Measurements from ENCODE around the gene PCOLCE2.
"Not testable (repeated sequence)": the region's sequence is repeated elsewhere in the genome, so short reads cannot be mapped to it uniquely, and the experiment has no call there.

The PCOLCE2 gene

DNA sequence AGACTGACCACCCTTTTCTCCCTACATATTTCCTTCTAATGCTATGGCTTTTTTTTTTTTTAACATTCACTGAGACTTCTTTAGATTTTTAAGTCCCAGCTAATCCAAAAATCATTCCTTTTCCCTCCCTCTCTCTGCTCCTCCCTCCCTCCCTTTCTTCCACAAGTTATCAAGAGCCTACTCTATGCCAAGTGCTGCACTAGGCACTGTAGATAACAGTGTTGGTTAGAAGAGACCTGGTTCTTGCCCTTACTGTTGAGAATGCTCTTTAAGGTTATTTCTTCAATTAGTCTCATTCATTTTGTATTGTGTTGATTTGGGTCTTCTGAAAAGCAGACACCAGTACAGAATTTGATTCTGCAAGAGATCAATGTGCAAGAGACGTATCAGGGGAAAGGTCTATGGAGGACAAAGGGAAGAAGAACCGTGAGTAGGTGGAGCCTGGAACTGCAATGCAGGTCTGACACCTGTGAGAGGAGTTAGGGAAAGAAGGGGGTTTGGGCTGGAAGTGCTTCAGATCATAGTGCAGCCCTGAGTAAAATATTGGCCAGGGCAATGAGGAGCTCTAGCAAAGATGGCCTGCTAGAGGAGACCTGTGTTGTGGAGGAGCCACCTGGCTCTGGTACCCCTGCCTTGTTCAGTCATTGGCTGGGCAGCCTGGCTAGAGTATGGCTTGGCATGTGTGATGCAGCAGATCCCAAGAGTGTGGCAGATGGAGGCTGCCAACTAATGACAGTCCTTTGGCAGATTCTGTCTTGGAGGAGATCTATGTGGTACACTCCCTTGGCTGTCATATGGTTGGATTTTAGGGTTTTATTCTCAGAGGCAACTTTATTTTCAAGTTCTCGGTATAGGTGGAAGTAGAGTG, 9.7 kb upstream of the PCOLCE2 start:
- no peak for DNase-seq

DNA sequence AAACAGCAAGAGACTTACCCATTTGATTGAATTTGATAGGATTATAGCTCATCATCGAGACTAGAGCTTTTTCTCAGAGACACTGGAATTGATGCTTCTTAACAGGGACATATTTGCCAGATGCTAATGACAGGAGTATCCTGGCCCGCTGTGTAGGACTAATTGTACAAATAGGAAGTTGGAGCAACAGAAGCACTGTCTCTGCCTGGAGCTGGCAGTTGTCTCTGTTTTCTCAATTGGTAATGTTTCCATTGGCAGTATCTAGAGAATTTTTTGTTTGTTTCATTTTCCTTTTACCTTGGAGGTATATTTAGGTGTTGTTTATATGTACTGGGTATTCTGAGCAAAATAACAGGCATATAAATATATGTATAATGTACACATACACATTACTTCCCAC, 8.9 kb upstream of the PCOLCE2 start:
- DNase-seq, result no peak

DNA sequence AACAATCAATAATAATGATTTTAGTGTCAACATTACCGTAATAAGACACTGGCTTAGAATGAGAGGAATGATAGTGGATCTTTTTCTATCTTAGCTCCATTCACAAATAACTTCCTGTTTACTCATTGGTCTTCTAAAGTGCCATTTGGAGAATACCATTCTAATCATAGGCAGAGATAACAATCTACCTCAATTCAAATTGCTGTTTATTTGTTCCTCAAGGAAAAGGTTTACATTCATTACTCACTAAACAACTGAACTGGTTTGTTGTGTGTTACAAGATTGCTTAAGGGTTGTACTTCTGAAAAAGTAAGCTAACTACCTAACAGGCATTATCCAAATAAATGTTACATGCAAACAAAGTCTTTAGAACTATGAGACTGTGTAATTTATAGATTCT, 8.1 kb upstream of the PCOLCE2 start:
- DNase-seq, result no peak

DNA sequence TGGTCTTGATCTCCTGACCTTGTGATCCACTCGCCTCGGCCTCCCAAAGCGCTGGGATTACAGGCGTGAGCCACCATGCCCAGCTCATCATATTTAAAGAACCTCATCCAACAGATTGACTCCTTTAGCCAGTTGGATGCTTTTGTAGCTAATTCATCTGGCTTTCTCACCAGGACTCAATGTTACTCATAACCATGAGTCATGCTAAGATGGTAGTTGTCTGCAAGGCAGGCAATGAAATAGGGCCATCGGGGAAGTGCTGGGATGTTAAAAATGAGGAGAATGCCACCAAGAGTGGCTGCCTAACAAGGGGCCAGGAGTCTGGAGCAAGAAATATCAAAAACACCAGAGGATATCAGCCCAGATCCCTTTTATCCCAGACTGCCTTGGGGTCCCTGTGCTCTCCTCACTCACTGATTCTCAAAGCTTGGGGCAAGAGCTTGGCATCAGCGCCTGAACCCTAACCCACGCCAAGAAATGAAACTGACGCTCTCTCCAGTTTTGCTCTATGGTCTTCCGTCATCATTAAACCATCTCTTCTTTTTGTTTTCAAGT, 7.4 kb upstream of the PCOLCE2 start:
- DNase-seq, result no peak

DNA sequence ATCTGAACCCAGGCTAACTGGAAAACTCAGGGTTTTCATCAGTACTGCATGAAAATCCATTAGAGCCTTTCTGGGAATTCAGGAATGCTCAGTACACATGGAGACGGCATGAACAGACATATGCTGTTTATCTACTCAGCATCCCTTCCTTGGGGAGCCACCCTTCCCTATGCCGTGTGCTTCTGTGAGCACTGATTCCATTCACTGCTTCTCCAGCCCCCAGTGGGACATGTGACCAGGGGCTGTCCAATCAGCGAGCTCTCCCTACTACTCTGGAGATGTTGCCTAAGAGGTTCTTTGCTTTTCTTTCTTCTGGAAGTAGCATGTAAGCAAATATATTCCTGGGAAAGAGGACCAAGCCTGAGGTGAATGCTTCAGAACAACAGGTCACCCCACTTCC, 5.6 kb upstream of the PCOLCE2 start:
- no peak for DNase-seq

DNA sequence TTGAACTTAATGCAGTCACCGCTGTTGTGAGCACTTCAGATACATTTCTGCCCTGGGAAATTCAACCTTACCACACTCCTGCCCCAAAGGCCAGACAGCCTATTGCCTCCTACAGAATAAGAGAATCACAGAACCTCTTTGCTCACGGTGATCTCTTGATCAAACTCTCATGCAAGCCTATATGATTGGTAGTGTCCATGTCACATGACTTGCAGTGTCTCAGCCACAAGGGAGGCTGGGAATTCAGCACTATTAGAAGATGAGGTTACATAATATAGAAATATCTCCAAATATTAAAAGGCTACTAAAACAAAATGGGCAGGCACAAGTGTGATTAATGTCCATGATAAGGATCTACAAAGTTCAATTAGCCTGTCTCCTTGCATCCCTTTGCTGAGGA, 3.8 kb upstream of the PCOLCE2 start:
- DNase-seq, result no peak

DNA sequence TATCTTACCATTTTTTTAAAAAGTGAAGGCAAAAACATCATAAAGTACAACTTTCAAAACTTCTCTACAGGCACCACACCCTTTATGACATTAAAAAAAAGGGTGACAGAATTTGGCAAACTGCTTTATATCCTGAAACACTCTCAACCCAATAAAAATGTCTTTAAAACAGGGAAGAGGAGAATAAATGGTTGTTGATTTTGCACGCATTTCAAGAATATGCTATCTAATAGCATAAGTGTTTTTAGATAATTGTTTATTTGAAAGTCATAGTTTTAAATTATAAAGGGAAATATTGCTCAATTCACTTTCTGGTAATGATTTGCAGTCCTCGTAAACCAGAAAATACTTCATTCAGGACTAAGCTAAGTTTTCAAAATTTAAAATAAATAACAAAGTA, 1.7 kb upstream of the PCOLCE2 start:
- no peak for DNase-seq

DNA sequence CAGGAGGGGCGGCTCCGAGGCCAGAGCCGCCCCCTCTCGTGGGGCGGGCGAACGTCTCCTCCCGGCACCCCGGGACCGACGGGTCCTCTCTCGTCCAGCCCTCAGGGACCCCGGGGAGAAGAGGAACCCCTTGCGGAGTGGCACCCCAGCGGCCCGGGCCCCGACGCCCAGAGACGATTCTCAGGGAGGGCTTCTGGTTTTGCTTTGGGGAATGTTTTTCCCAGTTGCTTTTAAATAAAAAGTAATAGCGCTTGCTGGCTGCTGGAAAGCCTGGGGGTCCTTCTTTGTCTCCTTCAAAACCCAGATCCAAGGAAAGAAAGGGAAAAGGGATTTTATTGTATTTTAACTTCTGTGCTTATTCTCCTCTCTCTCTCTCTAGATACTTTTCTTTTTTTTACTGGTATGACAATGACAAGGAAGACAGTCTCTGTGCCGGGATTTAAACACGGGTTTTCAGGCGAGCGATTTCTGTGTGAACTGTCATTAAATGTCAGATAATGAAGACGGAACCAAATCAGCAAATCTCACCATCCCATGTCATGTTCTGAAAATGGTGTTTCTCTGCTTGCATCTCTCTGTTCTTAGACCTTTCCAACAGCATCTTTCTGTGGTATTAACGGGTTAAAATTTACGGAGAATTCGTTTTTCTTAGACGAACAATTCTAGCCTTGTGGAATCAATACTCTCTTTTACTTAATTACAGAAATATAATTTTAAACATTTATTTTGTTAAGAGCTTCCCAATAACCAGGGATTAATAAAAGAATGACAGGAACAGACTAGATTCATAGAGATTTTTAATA, 530 bp upstream of the PCOLCE2 start:
- no peak for DNase-seq

DNA sequence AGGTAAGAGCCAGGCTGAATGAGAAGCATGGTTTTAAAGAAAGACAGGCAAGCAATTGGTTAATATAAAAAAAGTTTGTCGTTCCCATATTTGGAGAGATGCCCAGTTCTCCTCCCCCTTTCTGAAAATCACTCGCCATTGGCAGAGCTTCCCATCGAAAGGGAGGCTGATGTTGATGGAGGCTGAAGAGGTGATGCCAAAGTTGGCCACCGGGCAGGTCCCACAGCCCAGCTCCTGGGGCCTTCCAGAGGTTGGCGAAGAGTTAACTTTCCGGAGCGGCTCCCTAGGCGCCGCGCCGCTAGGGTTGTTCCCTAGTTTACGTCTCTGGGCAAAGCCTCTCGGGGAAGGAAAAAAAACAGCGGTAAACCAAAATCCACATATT, 793 bp downstream of the PCOLCE2 start:
- no peak for DNase-seq

DNA sequence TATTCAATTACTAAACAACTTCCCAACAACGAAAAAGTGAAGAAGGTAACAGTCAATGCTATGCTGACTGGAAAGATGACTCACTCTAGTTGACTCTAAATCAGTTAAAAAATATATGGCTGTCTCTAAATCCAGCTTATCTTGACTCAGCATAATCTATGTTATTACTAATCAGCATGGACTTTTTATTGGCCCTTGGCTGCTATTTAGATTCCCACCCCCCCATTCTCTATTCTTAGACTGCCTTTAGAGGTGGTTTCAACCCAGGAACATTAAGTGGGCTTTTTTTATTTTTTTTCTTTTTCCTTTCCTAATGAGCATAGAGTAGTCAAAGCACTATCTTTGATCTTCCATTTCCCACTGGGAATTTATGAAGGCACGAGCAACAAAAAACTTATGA, 1.9 kb downstream of the PCOLCE2 start:
- DNase-seq, result no peak

DNA sequence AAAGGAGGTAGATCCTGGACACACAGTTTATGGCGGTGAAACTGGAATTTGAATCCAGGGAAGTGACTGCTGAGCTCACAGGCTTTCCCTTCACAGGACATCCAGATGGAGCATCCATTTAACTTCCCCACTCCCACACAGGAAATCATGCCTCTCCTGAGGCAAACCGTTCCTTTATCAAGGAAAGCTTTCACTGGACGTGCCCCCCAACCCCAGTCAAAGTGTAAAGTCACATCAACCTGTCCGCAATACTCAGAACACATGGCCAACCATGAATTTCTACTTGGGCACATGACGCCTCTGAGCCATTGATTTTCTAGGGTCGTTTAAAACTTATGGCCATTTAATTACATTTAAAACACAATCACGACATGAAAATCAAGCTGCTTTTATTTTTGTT, 2.9 kb downstream of the PCOLCE2 start:
- no peak for DNase-seq

DNA sequence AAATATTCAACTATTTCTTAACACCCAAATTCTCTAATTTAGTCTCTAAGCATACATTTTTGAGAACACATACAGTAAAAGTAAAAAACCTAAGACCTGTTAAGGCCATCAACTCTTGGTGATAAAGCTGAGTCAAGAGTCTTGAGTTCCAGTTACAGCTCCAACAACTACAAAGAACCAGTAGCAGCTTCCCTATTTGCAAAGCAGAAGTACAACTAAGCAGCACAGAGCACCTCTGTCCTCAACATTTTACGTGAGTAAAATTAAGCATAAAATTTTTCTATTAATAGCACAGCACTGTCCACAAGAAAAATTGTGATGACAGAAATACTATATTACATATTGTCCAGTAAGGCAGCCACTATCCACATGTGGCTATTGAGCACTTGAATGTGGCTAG, 4.4 kb downstream of the PCOLCE2 start:
- no peak for DNase-seq

DNA sequence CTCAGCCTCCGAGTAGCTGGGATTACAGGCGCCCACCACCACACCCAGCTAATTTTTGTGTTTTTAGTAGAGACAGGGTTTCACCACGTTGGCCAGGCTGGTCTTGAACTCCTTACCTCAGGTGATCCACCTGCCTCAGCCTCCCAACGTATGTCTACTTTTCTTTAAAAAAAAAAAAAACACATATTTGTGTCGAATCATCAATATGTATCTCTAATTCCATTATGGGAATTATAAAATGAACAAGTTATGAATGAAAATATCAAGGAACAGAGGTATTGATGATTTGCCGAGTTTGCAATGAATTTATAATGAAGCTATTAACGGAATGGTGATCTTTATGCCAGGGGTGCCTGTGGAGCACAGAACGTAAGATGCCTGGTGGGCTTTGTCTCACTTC, 5.3 kb downstream of the PCOLCE2 start:
- not testable (repeated sequence) for DNase-seq

DNA sequence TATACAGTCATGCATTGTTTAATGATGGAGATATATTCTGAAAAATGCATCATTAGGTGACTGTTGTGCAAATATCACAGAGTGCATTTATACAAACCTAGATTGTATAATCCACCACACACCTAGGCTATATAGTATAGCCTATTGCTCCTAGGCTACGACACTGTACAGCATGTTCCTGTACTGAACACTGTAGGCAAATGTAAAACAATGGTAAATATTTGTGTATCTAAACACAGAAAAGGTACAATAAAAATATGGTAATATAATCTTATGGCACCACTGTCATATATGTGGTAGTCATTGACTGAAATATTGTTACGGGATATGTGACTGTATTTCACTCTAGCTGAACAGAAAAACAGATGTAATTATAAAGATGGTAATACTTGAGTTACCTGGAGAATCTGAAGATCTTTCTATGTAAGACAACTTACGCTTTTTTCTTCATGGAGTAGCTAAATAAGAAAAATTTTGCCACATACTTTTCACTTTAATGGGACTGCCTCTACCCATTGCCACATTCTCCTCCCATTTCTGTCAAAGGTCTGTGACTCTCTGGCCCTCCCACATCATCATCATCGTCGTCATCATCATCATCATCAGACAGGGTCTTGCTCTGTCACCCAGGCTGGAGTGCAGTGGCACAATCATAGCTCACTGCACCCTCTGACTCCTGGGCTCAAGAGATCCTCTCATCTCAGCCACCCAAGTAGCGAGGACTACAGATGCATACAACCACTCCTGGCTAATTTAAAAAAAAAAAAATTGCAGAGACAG, 7.2 kb downstream of the PCOLCE2 start:
- no peak for DNase-seq

DNA sequence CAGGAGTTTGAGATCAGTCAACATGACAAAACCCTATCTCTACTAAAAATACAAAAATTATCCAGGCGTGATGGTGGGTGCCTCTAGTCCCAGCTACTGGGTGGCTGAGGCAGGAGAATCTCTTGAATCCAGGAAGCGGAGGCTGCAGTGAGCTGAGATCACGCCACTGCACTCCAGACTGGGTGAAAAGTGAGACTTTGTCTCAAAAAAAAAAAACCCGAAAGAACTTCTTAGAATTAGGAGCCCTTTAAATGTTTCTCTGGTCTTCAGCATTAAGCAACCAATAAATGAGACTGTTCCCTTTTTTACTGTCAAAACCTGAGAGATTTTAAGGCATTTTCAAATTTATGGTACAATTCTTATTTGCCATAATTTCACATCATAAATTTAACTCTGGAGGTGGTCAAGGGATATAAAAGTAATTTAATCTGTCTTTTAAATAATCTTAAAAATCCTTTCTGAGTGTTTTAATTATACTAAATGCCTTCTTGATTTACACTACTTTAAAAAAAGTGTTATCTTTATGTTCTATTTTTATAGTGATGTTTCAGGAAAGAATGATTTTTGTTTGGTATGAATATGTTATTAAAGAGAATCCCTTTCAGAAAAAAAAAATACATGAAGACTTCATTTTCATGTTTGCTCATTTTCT, 10.1 kb downstream of the PCOLCE2 start:
- DNase-seq, result no peak

DNA sequence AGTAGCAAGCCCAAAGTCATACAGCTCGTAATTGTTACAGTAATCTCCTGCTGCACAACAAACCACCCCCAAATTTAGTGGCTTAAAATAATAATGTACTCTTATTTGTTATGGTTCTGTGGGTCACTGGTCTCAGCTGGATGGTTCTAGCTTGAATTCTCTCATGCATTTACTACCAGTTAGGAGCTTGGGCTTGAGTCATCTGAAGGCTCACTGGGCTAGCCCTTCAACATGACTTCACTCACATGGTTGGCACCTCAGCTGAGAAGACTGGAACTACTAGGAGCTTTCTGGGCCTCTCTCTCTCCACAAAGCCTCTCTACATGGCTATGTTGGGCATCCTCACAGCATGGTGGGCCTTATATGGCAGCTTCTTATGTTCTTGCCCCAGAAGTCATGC, 12.5 kb downstream of the PCOLCE2 start:
- DNase-seq, result no peak

DNA sequence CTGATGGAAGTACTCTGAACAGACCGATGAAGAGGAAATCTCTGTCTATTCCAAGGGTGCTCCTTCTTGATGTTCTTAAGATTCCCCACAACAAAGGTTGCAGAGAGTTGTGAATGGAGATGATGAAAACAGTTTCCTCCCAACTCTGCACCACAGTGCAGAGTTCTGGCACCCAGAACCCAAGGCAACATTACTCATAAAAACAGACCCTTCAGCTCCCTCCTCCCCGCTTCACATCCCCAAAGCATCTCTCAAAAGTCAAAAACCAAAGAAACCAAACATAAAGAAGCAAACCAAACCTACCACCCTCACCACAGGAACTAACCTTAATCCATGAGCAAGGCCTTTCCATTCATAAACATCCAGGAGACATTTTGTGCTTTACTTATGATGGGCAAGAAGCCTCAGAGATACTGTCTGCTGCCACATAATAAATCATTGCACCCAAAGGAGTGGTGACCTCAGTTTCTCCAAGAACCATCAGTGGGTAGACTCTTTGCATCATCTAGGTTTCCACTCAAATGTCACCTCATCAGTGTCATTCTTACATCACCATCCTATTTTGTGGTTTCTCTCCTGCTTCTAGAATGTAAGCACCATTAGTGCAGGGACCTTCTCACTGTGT, 13.2 kb downstream of the PCOLCE2 start:
- no peak for DNase-seq

DNA sequence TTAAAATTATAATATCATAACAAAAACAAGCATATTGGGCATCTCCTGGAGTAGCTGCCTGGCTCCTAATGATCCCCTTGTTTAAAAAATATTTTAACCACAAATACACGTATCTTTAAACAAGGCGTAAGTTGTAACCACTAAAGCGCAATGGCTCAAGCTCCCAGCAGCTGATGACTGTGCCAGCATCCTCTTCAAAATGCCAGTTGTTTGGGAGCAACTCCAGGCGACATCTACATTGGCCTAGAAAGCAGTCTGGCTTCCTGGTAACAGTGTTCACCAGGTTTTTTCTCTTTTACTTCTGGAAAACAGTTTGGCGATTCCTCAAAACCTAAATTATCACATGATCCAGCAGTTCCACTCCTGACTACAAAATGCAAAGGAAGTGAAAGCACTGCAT, 13.8 kb downstream of the PCOLCE2 start:
- DNase-seq, result no peak

DNA sequence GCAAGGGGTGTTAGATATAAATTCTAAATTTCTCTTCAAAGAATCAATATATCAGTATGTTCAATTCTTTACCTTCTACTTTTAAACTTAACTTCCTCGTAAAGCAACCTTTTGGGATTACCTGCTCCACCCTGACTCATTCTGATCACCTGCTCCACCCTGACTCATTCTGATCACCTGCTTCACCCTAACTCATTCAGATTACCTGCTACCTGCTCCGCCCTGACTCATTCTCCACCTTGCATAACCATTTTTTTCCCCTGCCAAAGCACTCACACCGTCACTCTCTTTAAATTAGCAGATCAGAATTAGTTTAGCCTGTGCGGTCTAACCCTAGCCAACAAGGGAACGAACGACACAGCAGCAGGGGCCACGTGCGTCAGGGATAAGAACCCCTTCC, 20.5 kb downstream of the PCOLCE2 start:
- not testable (repeated sequence) for DNase-seq

DNA sequence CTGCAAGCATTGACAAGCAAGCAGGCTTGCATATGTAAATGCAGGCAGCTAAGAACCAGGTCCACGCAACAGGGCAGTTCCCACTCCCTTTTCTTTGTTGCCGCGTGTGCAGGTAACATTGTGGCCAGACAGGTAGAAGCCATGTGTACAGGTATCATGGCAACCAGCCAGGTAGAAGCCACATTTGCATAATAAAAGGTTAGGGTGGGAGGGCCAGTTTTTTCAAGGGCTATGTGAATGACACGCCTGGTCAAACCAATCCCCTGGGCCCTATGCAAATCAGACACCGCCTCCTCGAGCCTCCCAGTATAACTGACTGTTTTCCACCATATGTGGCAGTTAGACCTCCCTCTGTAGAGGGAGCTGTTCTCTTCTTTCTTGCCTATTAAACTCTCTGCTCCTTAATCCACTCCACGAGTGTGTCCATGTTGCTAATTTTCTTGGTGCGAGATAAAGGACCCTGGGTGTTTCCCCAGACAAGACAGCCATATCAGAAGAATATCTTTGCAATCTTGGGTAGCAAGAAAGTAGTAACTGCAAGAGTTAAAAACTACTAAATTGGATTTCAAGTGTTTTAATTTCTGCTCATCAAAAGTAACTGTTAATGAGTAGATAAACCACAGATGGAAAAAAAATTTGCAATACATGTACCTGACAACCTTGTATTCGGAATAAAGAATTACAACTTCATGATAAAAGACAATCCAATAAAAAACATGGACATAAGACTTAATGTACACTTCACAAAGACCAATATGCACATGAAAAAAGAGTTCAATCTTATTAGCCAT, 21.8 kb downstream of the PCOLCE2 start:
- DNase-seq, result no peak
